Tibial nerve (tissue), 4 donors: ENCODE data around the gene RGS18. TPM values are rescaled to one million over a fixed set of nuclear protein-coding genes. Genes with fewer than 3 reads are reported as not detected.
"Not testable (repeated sequence)": the region's sequence is repeated elsewhere in the genome, so short reads cannot be mapped to it uniquely, and the experiment has no call there.

Source experiments
- DNase-seq, 2 donors: peaks; one replicate each; pipeline ENCODE4 v3.0.0-alpha.2; 2019; ENCODE audit warnings: low spot score in 2 of 2
- H3K27ac ChIP-seq, 4 donors: fragments of 200-600 bp; sonication (generic) in 3 of 4; one replicate each; pipeline ENCODE4 v1.5.1; 2017 to 2019; ENCODE audit warnings: mild to moderate bottlenecking in 1 of 4
- H3K27me3 ChIP-seq, 2 donors: fragments of 200-600 bp; sonication (generic) in 1 of 2; one replicate each; pipeline versions ENCODE4 v1.5.1 to v1.6.0; 2017 to 2019
- H3K36me3 ChIP-seq, 3 donors: fragments of 200-600 bp; sonication (generic); one replicate each; pipeline ENCODE4 v1.5.1; 2018 to 2019
- H3K4me1 ChIP-seq, 4 donors: fragments of 200-600 bp; sonication (generic) in 3 of 4; one replicate each; pipeline ENCODE4 v1.5.1; 2017 to 2019
- H3K4me3 ChIP-seq, 4 donors: fragments of 200-600 bp; sonication (generic) in 3 of 4; one replicate each; pipeline ENCODE4 v1.5.1; 2017 to 2019; ENCODE audit warnings: mild to moderate bottlenecking in 1 of 4, moderate library complexity in 1 of 4
- H3K9me3 ChIP-seq, 4 donors: fragments of 200-600 bp; sonication (generic) in 3 of 4; one replicate each; pipeline ENCODE4 v1.5.1; 2017 to 2019
- CTCF ChIP-seq, 5 experiments: fragments of 200-600 bp in 3 of 5; fragments of 450-650 bp in 2 of 5; sonication (generic) in 3 of 5; IDR thresholded peaks; one replicate each; pipeline ENCODE4 v1.5.1; 2016 to 2019; ENCODE audit warnings: antibody characterized with exemption in 5 of 5, mild to moderate bottlenecking in 3 of 5, moderate library complexity in 2 of 5
- EP300 ChIP-seq, 2 donors: sonication (generic); formaldehyde crosslinking; IDR thresholded peaks; one replicate each; pipeline ENCODE4 v1.6.1; 2017; ENCODE audit warnings: antibody characterized with exemption in 2 of 2, mild to moderate bottlenecking in 1 of 2
- POLR2A ChIP-seq, 2 donors: fragments of 450-650 bp; IDR thresholded peaks; one replicate each; pipeline ENCODE4 v1.6.1; 2017; ENCODE audit warnings: antibody characterized with exemption in 2 of 2, mild to moderate bottlenecking in 2 of 2, moderate library complexity in 2 of 2
- WGBS, 2 donors: methylation state at CpG; one replicate each; pipeline ENCODE4 v1.1.5; 2018; 5-methylcytosine and 5-hydroxymethylcytosine counted together
- total RNA-seq, 4 donors: library from RNA; depleted of rRNA; stranded (reverse); fragments of >200 nt; gene quantifications; one replicate each; pipeline ENCODE4 v1.1.0, GENCODE V29; 2016

The RGS18 gene
- total RNA-seq, 4 donors from 2014 or later = 0.42 to 7.2 (median 3.3) TPM

DNA sequence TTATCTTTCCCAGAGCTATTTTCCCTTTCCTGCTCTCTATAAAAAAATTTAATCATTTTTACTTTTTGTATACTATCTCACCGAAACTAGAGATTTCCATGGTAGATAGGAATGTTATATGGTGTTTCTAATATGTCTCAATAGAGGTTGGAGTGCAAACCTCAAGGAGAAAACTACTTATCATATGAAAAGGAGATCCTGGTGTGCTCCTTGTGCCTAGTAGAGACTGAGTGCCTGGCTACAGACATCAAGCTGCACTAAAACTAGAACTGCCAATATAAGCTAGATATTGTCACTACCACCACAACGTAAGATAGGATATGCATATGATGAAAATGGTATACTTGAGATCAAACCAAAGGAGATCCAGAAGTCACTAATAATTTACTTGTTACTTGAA is 67.0 kb downstream of the RGS18 start:
- TF ChIP-seq POLR2A (IDR thresholded peaks at IDR 0.05) (no peak), EP300 (IDR thresholded peaks at IDR 0.05) (no peak), CTCF (IDR thresholded peaks at IDR 0.05) (no peak)
- no peaks in the 10 kb centered on the region for H3K4me1 ChIP-seq
- no peaks in the 10 kb centered on the region for H3K27me3 ChIP-seq
- no peaks in the 10 kb centered on the region for H3K36me3 ChIP-seq
- H3K27ac ChIP-seq = no peak overlapping the region
- peaks cover 0 to 13% (median 0%) of the 10 kb centered on the region in 4 donors for H3K9me3 ChIP-seq
- no peak overlapping the region for H3K4me3 ChIP-seq
- WGBS, 2 donors = 91 to 93% methylated on average over 2 of the region's 2 CpGs
- DNase-seq = no peak

DNA sequence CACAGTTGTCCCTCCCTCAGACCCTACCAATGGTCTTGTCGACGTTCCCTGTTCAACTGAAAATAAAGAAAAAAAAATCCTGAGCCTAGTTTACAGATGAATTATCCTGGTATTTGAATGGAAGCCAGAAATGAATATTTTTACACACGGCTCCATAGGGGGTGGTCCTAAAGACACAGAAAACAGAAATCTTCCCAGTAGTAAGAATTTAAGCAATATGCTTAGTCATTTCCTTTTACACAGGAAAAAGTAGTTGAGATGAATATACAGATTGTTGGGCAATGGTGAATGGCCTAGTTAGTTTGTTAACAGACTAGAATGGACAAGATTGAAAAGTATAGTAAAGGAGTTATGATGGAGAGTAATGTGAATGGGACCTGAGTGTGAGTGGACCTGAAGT is 67.4 kb downstream of the RGS18 start:
- H3K4me1 ChIP-seq = no peaks in the 10 kb centered on the region
- H3K36me3 ChIP-seq = no peaks in the 10 kb centered on the region
- H3K4me3 ChIP-seq = no peak overlapping the region
- TF ChIP-seq EP300 (IDR thresholded peaks at IDR 0.05) = no peak
- no peak for TF ChIP-seq CTCF (IDR thresholded peaks at IDR 0.05)
- TF ChIP-seq POLR2A (IDR thresholded peaks at IDR 0.05) = no peak
- no peak for DNase-seq
- H3K27me3 ChIP-seq = no peaks in the 10 kb centered on the region
- no peak overlapping the region for H3K27ac ChIP-seq
- WGBS, 2 donors = 63 to 66% methylated on average over 3 of the region's 3 CpGs
- peaks cover 0 to 9% (median 0%) of the 10 kb centered on the region in 4 donors for H3K9me3 ChIP-seq

DNA sequence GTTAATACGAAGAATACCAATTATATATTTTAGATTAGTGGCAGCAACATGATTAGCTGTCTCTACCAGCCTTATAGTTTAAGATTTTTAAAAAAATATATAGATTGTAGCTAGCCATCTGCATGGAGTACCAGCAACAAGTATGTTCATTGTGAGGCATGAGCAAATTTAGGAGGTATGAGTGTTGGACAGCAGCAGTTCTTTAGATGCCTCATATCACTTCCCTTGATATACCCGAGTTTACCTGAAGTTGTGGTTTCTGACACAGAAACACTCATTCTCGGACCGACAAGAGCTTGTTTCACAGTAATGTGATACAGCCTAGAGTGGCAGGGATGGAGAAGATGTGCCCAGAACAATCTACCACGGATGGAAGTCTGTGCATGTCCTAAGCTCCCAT is 69.1 kb downstream of the RGS18 start:
- Histone ChIP-seq H3K4me1 (no peaks in the 10 kb centered on the region), H3K36me3 (no peaks in the 10 kb centered on the region), H3K27ac (no peak overlapping the region), H3K27me3 (no peaks in the 10 kb centered on the region), H3K9me3 (no peaks in the 10 kb centered on the region), H3K4me3 (no peak overlapping the region)
- DNase-seq = no peak
- TF ChIP-seq EP300 (IDR thresholded peaks at IDR 0.05) (no peak), CTCF (IDR thresholded peaks at IDR 0.05) (no peak), POLR2A (IDR thresholded peaks at IDR 0.05) (no peak)
- WGBS, 2 donors = 85 to 92% methylated on average over 5 of the region's 5 CpGs

DNA sequence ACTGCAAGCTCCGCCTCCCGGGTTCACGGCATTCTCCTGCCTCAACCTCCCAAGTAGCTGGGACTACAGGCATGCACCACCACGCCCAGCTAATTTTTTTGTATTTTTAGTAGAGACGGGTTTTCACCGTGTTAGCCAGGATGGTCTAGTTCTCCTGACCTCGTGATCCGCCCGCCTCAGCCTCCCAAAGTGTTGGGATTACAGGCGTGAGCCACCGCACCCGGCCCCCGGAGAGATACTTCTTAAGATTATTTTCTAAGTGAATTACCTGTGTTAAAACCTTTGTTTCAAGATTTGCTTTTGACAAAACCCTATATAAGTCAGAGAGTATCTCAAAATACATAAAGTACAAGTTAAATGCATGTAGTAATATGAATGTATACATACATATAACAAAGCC is 69.7 kb downstream of the RGS18 start:
- H3K4me1 ChIP-seq, H3K27ac ChIP-seq, H3K4me3 ChIP-seq, H3K9me3 ChIP-seq, DNase-seq, H3K27me3 ChIP-seq, H3K36me3 ChIP-seq: not testable (repeated sequence)
- WGBS, 2 donors = 97% methylated on average over 13 of the region's 13 CpGs

GRCh38 chr1:192232817-192233417 is 74.7 kb downstream of the RGS18 start:
- no peak for DNase-seq
- H3K9me3 ChIP-seq = no peaks in the 10 kb centered on the region

More at GRCh38 chr1:192232817-192233417, 74.7 kb downstream of the RGS18 start:
- Histone ChIP-seq H3K27me3 (no peaks in the 10 kb centered on the region), H3K27ac (no peak overlapping the region), H3K4me1 (no peaks in the 10 kb centered on the region), H3K36me3 (no peaks in the 10 kb centered on the region), H3K4me3 (no peak overlapping the region)
- no peak for TF ChIP-seq EP300 (IDR thresholded peaks at IDR 0.05)
- no peak for TF ChIP-seq CTCF (IDR thresholded peaks at IDR 0.05)
- no peak for TF ChIP-seq POLR2A (IDR thresholded peaks at IDR 0.05)
- 74 to 76% methylated on average over 7 of the region's 7 CpGs for WGBS, 2 donors
